HEK293 (cell line): ENCODE results near the gene SLAMF9.

ENCODE experiments used
- CTCF ChIA-PET: fragments of 350-600 bp; formaldehyde crosslinking; extraction: SDS; loops from one replicate; lab custom pipeline; 2021; ENCODE audit warnings: antibody characterized with exemption; lab: Yijun Ruan, JAX
- POLR2A ChIA-PET: fragments of 300-600 bp; formaldehyde crosslinking; extraction: SDS; loops from one replicate; lab custom pipeline; 2020; ENCODE audit warnings: antibody characterized with exemption, inconsistent platforms; lab: Yijun Ruan, JAX
- H3K27ac ChIP-seq: fragments of 200-500 bp; sonication (Bioruptor generic); 2 replicates; pipeline ENCODE4 v1.5.1; 2014; ENCODE audit warnings: low read depth, low read length, control low read depth, inconsistent platforms; ENCODE audit errors: extremely low read depth
- H3K36me3 ChIP-seq, 2 experiments: fragments of 200-500 bp in 1 of 2; sonication (Bioruptor generic) in 1 of 2; 1 replicate in 1 of 2; 2 replicates in 1 of 2; pipeline ENCODE4 v1.5.1; 2014 to 2017; ENCODE audit warnings: inconsistent platforms in 2 of 2, low read length in 2 of 2; ENCODE audit not compliant: control insufficient read depth in 2 of 2, insufficient read depth in 1 of 2
- H3K4me1 ChIP-seq: fragments of 200-500 bp; sonication (Bioruptor generic); 2 replicates; pipeline ENCODE4 v1.5.1; 2014; ENCODE audit warnings: mild to moderate bottlenecking, low read length, inconsistent platforms; ENCODE audit not compliant: control insufficient read depth, insufficient read depth
- H3K4me3 ChIP-seq: 2 replicates; pipeline ENCODE4 v1.5.1; 2011; ENCODE audit warnings: low read depth, mild to moderate bottlenecking, control low read depth, low read length, moderate library complexity
- H3K9me3 ChIP-seq: fragments of 200-500 bp; sonication (Bioruptor generic); 2 replicates; pipeline ENCODE4 v1.5.1; 2014; ENCODE audit warnings: low read depth, low read length, inconsistent platforms; ENCODE audit not compliant: control insufficient read depth, insufficient read depth
- GLIS1 ChIP-seq: fragments of 450-650 bp; formaldehyde crosslinking; IDR thresholded peaks from 2 replicates; pipeline ENCODE4 v1.5.1; 2016; ENCODE audit warnings: missing biosample characterization, missing genetic modification characterization
- HOXC10 ChIP-seq: sonication (generic); formaldehyde crosslinking; IDR thresholded peaks from 2 replicates; pipeline ENCODE4 v1.8.1; 2023; ENCODE audit warnings: mild to moderate bottlenecking, missing genetic modification reagents
- PRDM10 ChIP-seq: fragments of 450-650 bp; formaldehyde crosslinking; IDR thresholded peaks from 2 replicates; pipeline ENCODE4 v1.5.1; 2016; ENCODE audit warnings: missing biosample characterization, missing genetic modification characterization
- SCRT1 ChIP-seq: fragments of 450-650 bp; formaldehyde crosslinking; IDR thresholded peaks from 2 replicates; pipeline ENCODE4 v1.5.1; 2016; ENCODE audit warnings: missing biosample characterization, missing genetic modification characterization, borderline replicate concordance
- ZFP69B ChIP-seq: fragments of 450-650 bp; formaldehyde crosslinking; IDR thresholded peaks from 2 replicates; pipeline ENCODE4 v1.5.1; 2016; ENCODE audit warnings: missing biosample characterization, missing genetic modification characterization
- ZIC2 ChIP-seq: fragments of 450-650 bp; formaldehyde crosslinking; IDR thresholded peaks from 2 replicates; pipeline ENCODE4 v1.5.1; 2016; ENCODE audit warnings: missing biosample characterization, missing genetic modification characterization
- ZNF221 ChIP-seq: fragments of 450-650 bp; formaldehyde crosslinking; IDR thresholded peaks from 2 replicates; pipeline ENCODE4 v1.5.1; 2017; ENCODE audit warnings: missing biosample characterization, missing genetic modification characterization, borderline replicate concordance
- ZNF274 ChIP-seq, 2 experiments: fragments of 200-500 bp in 1 of 2; fragments of 450-650 bp in 1 of 2; sonication (Bioruptor generic) in 1 of 2; formaldehyde crosslinking in 1 of 2; IDR thresholded peaks; 2 replicates each; pipeline versions ENCODE4 v1.5.1 to v1.6.1; 2014 to 2016; ENCODE audit warnings: borderline replicate concordance in 1 of 2, inconsistent platforms in 1 of 2, low read length in 1 of 2, missing biosample characterization in 1 of 2, missing genetic modification characterization in 1 of 2
- ZNF530 ChIP-seq: fragments of 450-650 bp; formaldehyde crosslinking; IDR thresholded peaks from 2 replicates; pipeline ENCODE4 v1.5.1; 2016; ENCODE audit warnings: low read depth, missing biosample characterization, missing genetic modification characterization
- ZNF621 ChIP-seq: fragments of 450-650 bp; formaldehyde crosslinking; IDR thresholded peaks from 2 replicates; pipeline ENCODE4 v1.5.1; 2017; ENCODE audit warnings: missing biosample characterization, missing genetic modification characterization
- ZNF623 ChIP-seq: fragments of 450-650 bp; formaldehyde crosslinking; IDR thresholded peaks from 2 replicates; pipeline ENCODE4 v1.5.1; 2016; ENCODE audit warnings: missing biosample characterization, missing genetic modification characterization
- ZNF624 ChIP-seq: fragments of 450-650 bp; formaldehyde crosslinking; IDR thresholded peaks from 2 replicates; pipeline ENCODE4 v1.5.1; 2017; ENCODE audit warnings: missing biosample characterization, missing genetic modification characterization
- ZNF664 ChIP-seq: fragments of 450-650 bp; formaldehyde crosslinking; IDR thresholded peaks from 2 replicates; pipeline ENCODE4 v1.5.1; 2016; ENCODE audit warnings: missing biosample characterization, missing genetic modification characterization
- ZNF707 ChIP-seq: fragments of 450-650 bp; formaldehyde crosslinking; IDR thresholded peaks from 2 replicates; pipeline ENCODE4 v1.5.1; 2016; ENCODE audit warnings: missing biosample characterization, missing genetic modification characterization
- ZNF747 ChIP-seq: fragments of 450-650 bp; formaldehyde crosslinking; IDR thresholded peaks from 2 replicates; pipeline ENCODE4 v1.5.1; 2016; ENCODE audit warnings: missing biosample characterization, missing genetic modification characterization
- ZNF768 ChIP-seq: fragments of 450-650 bp; formaldehyde crosslinking; IDR thresholded peaks from 2 replicates; pipeline ENCODE4 v1.5.1; 2018; ENCODE audit warnings: missing biosample characterization, mild to moderate bottlenecking, missing genetic modification characterization
- ZNF843 ChIP-seq: fragments of 450-650 bp; formaldehyde crosslinking; IDR thresholded peaks from 2 replicates; pipeline ENCODE4 v1.5.1; 2016; ENCODE audit warnings: missing biosample characterization, missing genetic modification characterization
- ZSCAN23 ChIP-seq: fragments of 450-650 bp; formaldehyde crosslinking; IDR thresholded peaks from 2 replicates; pipeline ENCODE4 v1.5.1; 2016; ENCODE audit warnings: missing biosample characterization, missing genetic modification characterization

SLAMF9 gene

GRCh38 chr1:159933347-159933746, 20.7 kb downstream of the SLAMF9 start:
- no peaks in the 10 kb centered on the region for H3K4me1 ChIP-seq
- TF ChIP-seq ZNF768 (tag by site-specific recombination) (no peak), HOXC10 (CRISPR knock-in tag) (no peak), ZNF747 (tag by site-specific recombination) (no peak), ZNF274 (IDR thresholded peaks at IDR 0.05; ENCODE audit: low read length) (no peak), ZNF274 (tag by site-specific recombination; IDR thresholded peaks at IDR 0.05; ENCODE audit: borderline replicate concordance) (no peak), SCRT1 (tag by site-specific recombination) (no peak), ZNF221 (tag by site-specific recombination) (no peak), ZNF530 (tag by site-specific recombination) (no peak), ZNF623 (tag by site-specific recombination) (no peak), ZNF664 (tag by site-specific recombination) (no peak), ZNF707 (tag by site-specific recombination) (no peak), ZNF843 (tag by site-specific recombination) (no peak), ZSCAN23 (tag by site-specific recombination) (no peak), ZNF624 (tag by site-specific recombination) (no peak), ZFP69B (tag by site-specific recombination) (no peak)
- TF ChIP-seq, all 188 proteins: peak for 0
- H3K27ac ChIP-seq: no peak overlapping the region
- no peaks in the 10 kb centered on the region for H3K9me3 ChIP-seq
- no peak overlapping the region for H3K4me3 ChIP-seq
- ChIA-PET CTCF (interaction anchor here (0.7 to 19.3 kb wide), 5 partner anchors 38 to 151 kb away, joined by 3 to 353 read pairs (median 3); no protein-coding TSS in a partner anchor), POLR2A (interaction anchor here (0.5 to 7.3 kb wide), 3 partner anchors 9 to 27 kb away, joined by 4 to 41 read pairs (median 5); partner anchors contain the start of gene TAGLN2)
- H3K36me3 ChIP-seq: no peaks in the 10 kb centered on the region

- POLR2A ChIA-PET: interaction anchor here (0.5 to 7.3 kb wide), 3 partner anchors 8 to 26 kb away, joined by 4 to 41 read pairs (median 5); partner anchors contain the start of gene TAGLN2
- Histone ChIP-seq H3K27ac (no peak overlapping the region), H3K36me3 (no peaks in the 10 kb centered on the region), H3K4me3 (no peak overlapping the region), H3K9me3 (no peaks in the 10 kb centered on the region), H3K4me1 (no peaks in the 10 kb centered on the region)
- TF ChIP-seq GLIS1 (peak; percentile 69), PRDM10 (tag by site-specific recombination) (peak; percentile 82), ZNF621 (tag by site-specific recombination) (no peak), ZIC2 (tag by site-specific recombination) (peak; percentile 99)
- CTCF ChIA-PET: interaction anchor here (0.7 to 19.3 kb wide), 7 partner anchors 17 to 150 kb away, joined by 3 to 353 read pairs (median 3); no protein-coding TSS in a partner anchor
These were observed 21.4 kb downstream of the SLAMF9 start for GRCh38 chr1:159932296-159933285.
